ENCODE results near the gene CASQ2. TPM values are rescaled to one million over a fixed set of nuclear protein-coding genes. Genes with fewer than 3 reads are reported as not detected.

Gene CASQ2
- total and polyA plus RNA-seq, 2 of the 4 experiments (the other 2 are of a cell fraction), result not detected

DNA sequence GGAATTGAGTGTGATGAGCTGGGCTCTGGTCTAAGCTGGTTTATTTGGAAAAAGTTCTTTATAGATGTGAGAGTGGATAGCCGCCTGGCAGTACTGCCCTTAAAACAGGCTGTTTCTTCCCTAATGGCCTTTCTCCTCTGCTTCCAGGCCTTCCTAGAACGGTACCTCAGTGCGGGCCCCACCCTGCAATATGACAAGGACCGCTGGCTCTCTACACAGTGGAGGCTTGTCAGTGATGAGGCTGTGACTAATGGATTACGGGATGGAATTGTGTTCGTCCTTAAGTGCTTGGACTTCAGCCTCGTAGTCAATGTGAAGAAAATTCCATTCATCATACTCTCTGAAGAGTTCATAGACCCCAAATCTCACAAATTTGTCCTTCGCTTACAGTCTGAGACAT is 77.5 kb downstream of the CASQ2 start:
- peaks cover 5% of the 10 kb centered on the region; the same call in 1 of the 2 replicates for H3K9me1 ChIP-seq (ENCODE audit: insufficient read depth, low read length)
- H3K27ac ChIP-seq (ENCODE audit: insufficient read depth, low read length), result no peak overlapping the region
- no peak overlapping the region for H3K4me2 ChIP-seq (ENCODE audit: low read depth, low read length)
- no peaks in the 10 kb centered on the region for H3K79me1 ChIP-seq (ENCODE audit: low read depth in 1 of 2, low read length in 2 of 2)
- no peak overlapping the region for H2BK15ac ChIP-seq (ENCODE audit: low read depth, low read length)
- no peak overlapping the region for H3K56ac ChIP-seq (ENCODE audit: extremely low read depth, insufficient read depth, low read length)
- no peak overlapping the region for H2BK20ac ChIP-seq (ENCODE audit: low read depth, low read length)
- no peaks in the 10 kb centered on the region for H4K20me1 ChIP-seq (ENCODE audit: insufficient read depth, low read length)
- no peak overlapping the region for H3K18ac ChIP-seq (ENCODE audit: low read depth, low read length)
- intact Hi-C loops (cut with micrococcal nuclease), result no loop called here
- H3K4me1 ChIP-seq (ENCODE audit: control insufficient read depth, insufficient read depth, low read length), result no peaks in the 10 kb centered on the region
- H3K4ac ChIP-seq (ENCODE audit: low read depth, low read length), result no peak overlapping the region
- ChIA-PET POLR2A (ENCODE audit: unreplicated experiment) (no interaction called here), CTCF (interaction anchor here (0.9 kb wide), 2 partner anchors 16 kb away, joined by 3 to 6 read pairs; no protein-coding TSS in a partner anchor)
- WGBS, 2 experiments (ENCODE audit: extremely low coverage in 2 of 2, insufficient read length in 1 of 2), result no CpG with 5 or more reads among the region's 8 CpGs
- ATAC-seq (ENCODE audit: low read depth), result no peak
- no peak overlapping the region for H3K9ac ChIP-seq (ENCODE audit: low read depth, low read length)
- H3K23ac ChIP-seq (ENCODE audit: low read depth, low read length), result no peak overlapping the region
- H2BK5ac ChIP-seq (ENCODE audit: low read depth, low read length, poor library complexity, severe bottlenecking), result no peak overlapping the region
- H4K5ac ChIP-seq (ENCODE audit: low read depth, low read length), result no peak overlapping the region
- peaks cover 21% of the 10 kb centered on the region for H3K36me3 ChIP-seq (ENCODE audit: control insufficient read depth, insufficient read depth, low read length)
- H4K8ac ChIP-seq (ENCODE audit: low read depth in 2 of 2, low read length in 2 of 2), result no peak overlapping the region
- dilution Hi-C loops (cut with HindIII; ENCODE audit: low sequenced_read_pairs, unreplicated experiment), result no loop called here
- no peak overlapping the region for H2AFZ ChIP-seq (replicated peaks; ENCODE audit: low read length, poor library complexity)
- H2BK120ac ChIP-seq (ENCODE audit: low read depth, low read length), result no peak overlapping the region
- no peak for TF ChIP-seq BHLHE40 (IDR thresholded peaks at IDR 0.05; ENCODE audit: low read depth, low read length)
- TF ChIP-seq POLR2A (IDR thresholded peaks at IDR 0.05; ENCODE audit: low read depth, low read length), result no peak
- TF ChIP-seq CEBPB (IDR thresholded peaks at IDR 0.05; ENCODE audit: low read depth, low read length), result no peak
- TF ChIP-seq RAD21 (IDR thresholded peaks at IDR 0.05; ENCODE audit: low read length), result no peak
- TF ChIP-seq RCOR1 (IDR thresholded peaks at IDR 0.05; ENCODE audit: insufficient replicate concordance, low read length), result no peak
- TF ChIP-seq MAFK (IDR thresholded peaks at IDR 0.05; ENCODE audit: low read depth, low read length), result no peak
- TF ChIP-seq RFX5 (IDR thresholded peaks at IDR 0.05; ENCODE audit: low read depth, low read length), result no peak
- TF ChIP-seq SMC3 (IDR thresholded peaks at IDR 0.05; ENCODE audit: low read depth, low read length), result no peak
- TF ChIP-seq, protein P1, sequence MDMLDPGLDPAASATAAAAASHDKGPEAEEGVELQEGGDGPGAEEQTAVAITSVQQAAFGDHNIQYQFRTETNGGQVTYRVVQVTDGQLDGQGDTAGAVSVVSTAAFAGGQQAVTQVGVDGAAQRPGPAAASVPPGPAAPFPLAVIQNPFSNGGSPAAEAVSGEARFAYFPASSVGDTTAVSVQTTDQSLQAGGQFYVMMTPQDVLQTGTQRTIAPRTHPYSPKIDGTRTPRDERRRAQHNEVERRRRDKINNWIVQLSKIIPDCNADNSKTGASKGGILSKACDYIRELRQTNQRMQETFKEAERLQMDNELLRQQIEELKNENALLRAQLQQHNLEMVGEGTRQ (IDR thresholded peaks at IDR 0.05; ENCODE audit: low read depth, low read length), result no peak
- no peak for TF ChIP-seq CHD1 (IDR thresholded peaks at IDR 0.05; ENCODE audit: low read depth, low read length)
- TF ChIP-seq FOS (IDR thresholded peaks at IDR 0.05; ENCODE audit: low read depth, low read length), result no peak
- TF ChIP-seq, protein P2, sequence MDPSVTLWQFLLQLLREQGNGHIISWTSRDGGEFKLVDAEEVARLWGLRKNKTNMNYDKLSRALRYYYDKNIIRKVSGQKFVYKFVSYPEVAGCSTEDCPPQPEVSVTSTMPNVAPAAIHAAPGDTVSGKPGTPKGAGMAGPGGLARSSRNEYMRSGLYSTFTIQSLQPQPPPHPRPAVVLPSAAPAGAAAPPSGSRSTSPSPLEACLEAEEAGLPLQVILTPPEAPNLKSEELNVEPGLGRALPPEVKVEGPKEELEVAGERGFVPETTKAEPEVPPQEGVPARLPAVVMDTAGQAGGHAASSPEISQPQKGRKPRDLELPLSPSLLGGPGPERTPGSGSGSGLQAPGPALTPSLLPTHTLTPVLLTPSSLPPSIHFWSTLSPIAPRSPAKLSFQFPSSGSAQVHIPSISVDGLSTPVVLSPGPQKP (IDR thresholded peaks at IDR 0.05; ENCODE audit: borderline replicate concordance, low read depth, low read length), result no peak
- no peak for TF ChIP-seq NFE2L2 (IDR thresholded peaks at IDR 0.05; ENCODE audit: low read depth, low read length)
- no peak for TF ChIP-seq MAZ (IDR thresholded peaks at IDR 0.05; ENCODE audit: borderline replicate concordance, low read depth, low read length)
- TF ChIP-seq, protein P3, sequence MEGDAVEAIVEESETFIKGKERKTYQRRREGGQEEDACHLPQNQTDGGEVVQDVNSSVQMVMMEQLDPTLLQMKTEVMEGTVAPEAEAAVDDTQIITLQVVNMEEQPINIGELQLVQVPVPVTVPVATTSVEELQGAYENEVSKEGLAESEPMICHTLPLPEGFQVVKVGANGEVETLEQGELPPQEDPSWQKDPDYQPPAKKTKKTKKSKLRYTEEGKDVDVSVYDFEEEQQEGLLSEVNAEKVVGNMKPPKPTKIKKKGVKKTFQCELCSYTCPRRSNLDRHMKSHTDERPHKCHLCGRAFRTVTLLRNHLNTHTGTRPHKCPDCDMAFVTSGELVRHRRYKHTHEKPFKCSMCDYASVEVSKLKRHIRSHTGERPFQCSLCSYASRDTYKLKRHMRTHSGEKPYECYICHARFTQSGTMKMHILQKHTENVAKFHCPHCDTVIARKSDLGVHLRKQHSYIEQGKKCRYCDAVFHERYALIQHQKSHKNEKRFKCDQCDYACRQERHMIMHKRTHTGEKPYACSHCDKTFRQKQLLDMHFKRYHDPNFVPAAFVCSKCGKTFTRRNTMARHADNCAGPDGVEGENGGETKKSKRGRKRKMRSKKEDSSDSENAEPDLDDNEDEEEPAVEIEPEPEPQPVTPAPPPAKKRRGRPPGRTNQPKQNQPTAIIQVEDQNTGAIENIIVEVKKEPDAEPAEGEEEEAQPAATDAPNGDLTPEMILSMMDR (conservative IDR thresholded peaks at IDR 0.05; ENCODE audit: low read depth, low read length), result no peak
- no peak for TF ChIP-seq MXI1 (IDR thresholded peaks at IDR 0.05; ENCODE audit: borderline replicate concordance, low read depth, low read length)
- no peak overlapping the region for H4K91ac ChIP-seq (ENCODE audit: insufficient read depth, low read depth, low read length)
- no peak overlapping the region for H3K4me3 ChIP-seq (ENCODE audit: insufficient read depth, low read depth, low read length)
- no peak overlapping the region for H3K14ac ChIP-seq (replicated peaks; ENCODE audit: low read depth, low read length)
- no peak overlapping the region for H2AK9ac ChIP-seq (replicated peaks; ENCODE audit: low read depth, low read length, poor library complexity)
- no peak for DNase-seq
- in situ Hi-C loops (cut with MboI; ENCODE audit: low sequenced_read_pairs), result no loop called here
- H3K9me3 ChIP-seq (ENCODE audit: control insufficient read depth, insufficient read depth, low read length), result no peaks in the 10 kb centered on the region
- no TSS peak for BruUV-seq (replicated peaks)
- H3K27me3 ChIP-seq (ENCODE audit: control insufficient read depth, insufficient read depth, low read length), result no peaks in the 10 kb centered on the region
- H2AK5ac ChIP-seq (ENCODE audit: low read depth, low read length), result no peak overlapping the region

All from IMR-90 (cell line).